K562 (cell line): ENCODE results near the gene RASGRP2. TPM values are rescaled to one million over a fixed set of nuclear protein-coding genes. Genes with fewer than 3 reads are reported as not detected.
A peak's percentile ranks its signal among the peaks of the same experiment; 100 is the strongest.

Experiments
- BMI1 ChIP-seq: fragments of 150-350 bp; IDR thresholded peaks from 2 replicates; pipeline ENCODE4 v1.6.1; 2014; ENCODE audit warnings: low read length
- CCAR2 ChIP-seq: fragments of 200-400 bp; formaldehyde crosslinking; IDR thresholded peaks from 2 replicates; pipeline ENCODE4 v1.6.1; 2017; ENCODE audit warnings: mild to moderate bottlenecking, low read depth, low read length
- CREBBP ChIP-seq: IDR thresholded peaks from one replicate; pipeline ENCODE4 v1.6.1; 2012; ENCODE audit warnings: low read depth, mild to moderate bottlenecking, control low read depth, inconsistent platforms, low read length
- EP400 ChIP-seq: fragments of 450-650 bp; IDR thresholded peaks from 2 replicates; pipeline ENCODE4 v1.6.1; 2017; ENCODE audit warnings: antibody characterized with exemption, mild to moderate bottlenecking, moderate library complexity
- FOXK1 ChIP-seq: sonication (generic); formaldehyde crosslinking; IDR thresholded peaks from 2 replicates; pipeline ENCODE4 v1.8.0; 2022; ENCODE audit warnings: missing genetic modification reagents, mild to moderate bottlenecking, borderline replicate concordance
- HBP1 ChIP-seq: fragments of 450-650 bp; formaldehyde crosslinking; IDR thresholded peaks from 2 replicates; pipeline ENCODE4 v1.4.0; 2022; ENCODE audit warnings: missing genetic modification characterization
- IFI16 ChIP-seq: fragments of 250-450 bp; sonication (Bioruptor Pico); IDR thresholded peaks from 2 replicates; pipeline ENCODE4 v2.1.2; 2022; ENCODE audit warnings: mild to moderate bottlenecking, inconsistent platforms
- JUN ChIP-seq, 2 experiments: sonication (generic) in 1 of 2; formaldehyde crosslinking in 1 of 2; IDR thresholded peaks; 2 replicates each; pipeline versions ENCODE4 v1.6.1 to v1.8.0; 2012 to 2022; ENCODE audit warnings: borderline replicate concordance in 2 of 2, mild to moderate bottlenecking in 2 of 2, improper control_type of control experiment in 1 of 2, low read depth in 1 of 2, low read length in 1 of 2, missing genetic modification reagents in 1 of 2
- KHSRP ChIP-seq: fragments of 450-650 bp; IDR thresholded peaks from 2 replicates; pipeline ENCODE4 v1.6.1; 2017
- NFIC ChIP-seq: fragments of 450-650 bp; IDR thresholded peaks from 2 replicates; pipeline ENCODE4 v1.6.1; 2017; ENCODE audit warnings: mild to moderate bottlenecking, inconsistent platforms
- NR2F6 ChIP-seq: fragments of 450-650 bp; formaldehyde crosslinking; IDR thresholded peaks from 2 replicates; pipeline ENCODE4 v1.4.0; 2020; ENCODE audit warnings: mild to moderate bottlenecking
- NR3C1 ChIP-seq: sonication (generic); formaldehyde crosslinking; IDR thresholded peaks from 2 replicates; pipeline ENCODE4 v1.8.1; 2022; ENCODE audit warnings: missing genetic modification reagents
- NRF1 ChIP-seq, 2 experiments: fragments of 450-650 bp; IDR thresholded peaks in 1 of 2; conservative IDR thresholded peaks in 1 of 2; 2 replicates each; pipeline ENCODE4 v1.6.1; 2014; ENCODE audit warnings: mild to moderate bottlenecking in 2 of 2
- PKNOX1 ChIP-seq: fragments of 450-650 bp; IDR thresholded peaks from 2 replicates; pipeline ENCODE4 v1.6.1; 2016
- PTBP1 ChIP-seq: fragments of 200-400 bp; formaldehyde crosslinking; IDR thresholded peaks from 2 replicates; pipeline ENCODE4 v1.6.1; 2017; ENCODE audit warnings: low read depth, low read length
- RBM15 ChIP-seq: fragments of 200-400 bp; formaldehyde crosslinking; IDR thresholded peaks from 2 replicates; pipeline ENCODE4 v1.6.1; 2018; ENCODE audit warnings: mild to moderate bottlenecking, low read length, moderate library complexity; ENCODE audit not compliant: insufficient read depth
- RUNX1 ChIP-seq: sonication (generic); IDR thresholded peaks from 2 replicates; pipeline ENCODE4 v1.6.1; 2016; ENCODE audit warnings: antibody characterized with exemption, low read depth
- TAF7 ChIP-seq: fragments of 450-650 bp; IDR thresholded peaks from 2 replicates; pipeline ENCODE4 v1.6.1; 2016; ENCODE audit warnings: missing genetic modification characterization, missing compliant biosample characterization
- TCF3 ChIP-seq: sonication (generic); formaldehyde crosslinking; IDR thresholded peaks from 2 replicates; pipeline ENCODE4 v1.4.0; 2020; ENCODE audit warnings: mild to moderate bottlenecking, missing genetic modification reagents
- THRA ChIP-seq: fragments of 450-650 bp; IDR thresholded peaks from 2 replicates; pipeline ENCODE4 v1.6.1; 2017; ENCODE audit warnings: mild to moderate bottlenecking, moderate library complexity
- YBX1 ChIP-seq: fragments of 450-650 bp; IDR thresholded peaks from 2 replicates; pipeline ENCODE4 v1.7.1; 2016; ENCODE audit warnings: mild to moderate bottlenecking
- ZFP1 ChIP-seq: fragments of 450-650 bp; formaldehyde crosslinking; IDR thresholded peaks from 2 replicates; pipeline ENCODE4 v1.4.0; 2020; ENCODE audit warnings: mild to moderate bottlenecking, mixed read lengths
- ZNF12 ChIP-seq: sonication (generic); formaldehyde crosslinking; IDR thresholded peaks from 2 replicates; pipeline ENCODE4 v1.4.0; 2020; ENCODE audit warnings: mild to moderate bottlenecking, missing genetic modification reagents
- ZNF280A ChIP-seq: fragments of 450-650 bp; IDR thresholded peaks from 2 replicates; pipeline ENCODE4 v1.6.1; 2018; ENCODE audit warnings: mild to moderate bottlenecking, low read depth; ENCODE audit not compliant: partially characterized antibody
- ZNF316 ChIP-seq: fragments of 450-650 bp; IDR thresholded peaks from 2 replicates; pipeline ENCODE4 v1.6.1; 2016
- ZNF785 ChIP-seq: fragments of 250-450 bp; sonication (Bioruptor Pico); IDR thresholded peaks from 2 replicates; pipeline ENCODE4 v1.4.0; 2020; ENCODE audit warnings: mild to moderate bottlenecking
- polyA plus RNA-seq, 8 experiments: library from polyadenylated mRNA; depleted of rRNA in 4 of 8; stranded (reverse) in 5 of 8; unstranded in 3 of 8; fragments of >200 nt; fragmentation: Nextera tagmentation in 2 of 8; fragmentation: Illumina TruSeq in 1 of 8; extraction: Ambion mirVana in 2 of 8; extraction: Trizol in 1 of 8; gene quantifications; 2 replicates each; pipeline versions ENCODE4 v1.2.1 to v1.2.3, GENCODE V29; 2011 to 2014; ENCODE audit warnings: inconsistent platforms in 1 of 8, missing spikeins in 1 of 8
- total RNA-seq, 7 experiments: library from RNA; depleted of rRNA in 6 of 7; stranded (reverse); fragments of >200 nt in 6 of 7; fragmentation: Illumina TruSeq in 2 of 7; extraction: Trizol in 2 of 7; gene quantifications; 2 replicates each; pipeline versions ENCODE4 v1.2.1 to v1.2.3, GENCODE V29; 2011 to 2021; ENCODE audit warnings: low replicate concordance in 1 of 7

RASGRP2 gene
- total and polyA plus RNA-seq, 9 of the 15 experiments (the other 6 are each of a cell fraction or from before 2014, with no cell fraction given), result 0.87 to 22.7 (median 5.5) TPM

- TF ChIP-seq RBM15, result no peak
- no peak for TF ChIP-seq BMI1
- TF ChIP-seq JUN (IDR thresholded peaks at IDR 0.05; ENCODE audit: borderline replicate concordance, low read depth, low read length), result no peak
- TF ChIP-seq JUN (CRISPR knock-in tag; IDR thresholded peaks at IDR 0.05; ENCODE audit: borderline replicate concordance), result no peak
- TF ChIP-seq ZNF280A, result no peak
- TF ChIP-seq TCF3 (CRISPR knock-in tag), result no peak; the same call in 1 of the 2 replicates
- TF ChIP-seq CREBBP, result no peak
- TF ChIP-seq NFIC, result no peak
- TF ChIP-seq ZNF785 (CRISPR knock-in tag), result no peak
- TF ChIP-seq TAF7 (tag), result no peak
- TF ChIP-seq HBP1, result no peak
- TF ChIP-seq PTBP1, result no peak
- no peak for TF ChIP-seq RUNX1
- no peak for TF ChIP-seq ZNF12 (CRISPR knock-in tag)
- TF ChIP-seq KHSRP, result no peak
- no peak for TF ChIP-seq ZFP1 (CRISPR knock-in tag)
- no peak for TF ChIP-seq NR3C1 (CRISPR knock-in tag)
- no peak for TF ChIP-seq IFI16
- TF ChIP-seq PKNOX1, result no peak
- no peak for TF ChIP-seq CCAR2
- peak; percentile 63 to 67 for TF ChIP-seq NRF1 (conservative IDR thresholded peaks at IDR 0.05 in 1 of 2, IDR thresholded peaks at IDR 0.05 in 1 of 2)
- no peak for TF ChIP-seq NR2F6
- no peak for TF ChIP-seq ZNF316
- TF ChIP-seq THRA, result no peak
- TF ChIP-seq FOXK1 (CRISPR knock-in tag), result no peak
- no peak for TF ChIP-seq YBX1
- TF ChIP-seq EP400, result no peak
Observed at GRCh38 chr11:64754124-64754918, 10.4 kb upstream of the RASGRP2 start (continued).
